HG03469 (cell line): ENCODE data around the gene CDH5.
"Not testable (repeated sequence)": the region's sequence is repeated elsewhere in the genome, so short reads cannot be mapped to it uniquely, and the experiment has no call there.

ENCODE experiments used
- ATAC-seq: cut with Tn5 transposase; IDR thresholded peaks from one replicate; pipeline ENCODE4 v1.9.1; 2021; ENCODE audit warnings: mild to moderate bottlenecking, moderate library complexity, moderate number of reproducible peaks; ENCODE audit not compliant: unreplicated experiment

The CDH5 gene

DNA sequence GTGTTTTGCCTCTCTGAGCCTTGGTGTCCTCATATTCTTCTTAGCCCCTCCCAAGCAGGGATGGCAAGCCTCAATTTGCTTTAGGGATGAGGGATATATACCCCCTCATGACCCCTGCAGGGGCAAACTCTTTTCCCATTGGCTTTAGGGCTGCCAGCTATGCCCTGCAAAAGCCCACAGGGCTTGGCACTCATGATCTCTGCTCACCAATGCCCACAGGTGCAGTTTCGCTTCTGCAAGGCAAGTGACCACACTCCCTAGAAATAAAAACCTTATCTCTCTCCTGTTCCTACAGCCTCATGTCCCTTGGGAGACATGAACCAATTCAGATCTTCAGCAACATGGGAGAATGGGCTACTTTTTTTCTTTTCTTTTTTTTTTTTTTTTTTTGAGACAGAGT lies 69.4 kb downstream of the CDH5 start:
- no peak for ATAC-seq

DNA sequence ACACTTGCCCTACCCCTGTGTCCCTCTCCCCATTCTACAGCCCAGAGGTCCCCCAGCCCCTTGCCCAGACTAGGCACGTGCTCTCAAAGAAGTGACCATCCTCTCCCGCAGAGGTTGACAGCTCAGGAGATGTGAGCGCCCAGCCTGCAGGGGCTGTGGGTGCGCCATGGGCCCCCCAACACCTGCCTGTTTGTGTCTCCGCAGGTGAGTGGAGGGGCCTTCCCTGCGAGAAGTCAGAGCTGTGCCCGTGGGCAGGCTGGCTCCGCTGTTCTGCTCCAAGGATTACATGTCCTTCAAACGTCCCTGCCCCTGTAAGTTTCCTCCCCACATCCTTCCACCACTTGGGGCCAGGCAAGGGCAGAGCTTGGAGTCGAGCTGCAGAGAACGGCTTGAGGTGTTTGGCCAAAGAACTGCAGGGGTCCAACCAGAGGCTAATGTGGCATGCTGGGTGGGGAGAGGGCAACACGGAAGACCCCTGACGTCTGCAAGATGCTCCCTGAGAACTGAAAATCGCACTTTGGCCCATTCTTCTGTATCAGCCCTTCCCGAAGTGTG lies 71.0 kb downstream of the CDH5 start:
- no peak for ATAC-seq

DNA sequence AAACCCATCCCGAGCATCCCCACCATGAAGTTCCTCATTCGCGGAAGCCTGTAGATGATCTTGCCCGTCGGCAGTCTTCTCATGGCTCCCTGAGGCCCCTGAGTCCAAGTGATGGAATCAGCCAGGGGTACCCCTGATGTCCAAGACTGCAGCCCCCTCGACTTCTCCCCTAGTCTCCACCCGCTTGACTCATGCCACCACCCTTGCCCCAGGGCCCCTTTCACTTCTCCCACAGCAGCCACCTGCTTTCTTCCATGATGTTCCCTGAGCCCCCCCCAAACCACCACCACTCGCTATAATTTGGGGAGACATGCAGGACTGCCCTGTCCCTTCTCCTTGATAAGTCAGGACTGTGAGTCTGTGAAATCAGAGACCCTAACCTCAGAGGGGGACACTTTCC lies 72.0 kb downstream of the CDH5 start:
- ATAC-seq: no peak

DNA sequence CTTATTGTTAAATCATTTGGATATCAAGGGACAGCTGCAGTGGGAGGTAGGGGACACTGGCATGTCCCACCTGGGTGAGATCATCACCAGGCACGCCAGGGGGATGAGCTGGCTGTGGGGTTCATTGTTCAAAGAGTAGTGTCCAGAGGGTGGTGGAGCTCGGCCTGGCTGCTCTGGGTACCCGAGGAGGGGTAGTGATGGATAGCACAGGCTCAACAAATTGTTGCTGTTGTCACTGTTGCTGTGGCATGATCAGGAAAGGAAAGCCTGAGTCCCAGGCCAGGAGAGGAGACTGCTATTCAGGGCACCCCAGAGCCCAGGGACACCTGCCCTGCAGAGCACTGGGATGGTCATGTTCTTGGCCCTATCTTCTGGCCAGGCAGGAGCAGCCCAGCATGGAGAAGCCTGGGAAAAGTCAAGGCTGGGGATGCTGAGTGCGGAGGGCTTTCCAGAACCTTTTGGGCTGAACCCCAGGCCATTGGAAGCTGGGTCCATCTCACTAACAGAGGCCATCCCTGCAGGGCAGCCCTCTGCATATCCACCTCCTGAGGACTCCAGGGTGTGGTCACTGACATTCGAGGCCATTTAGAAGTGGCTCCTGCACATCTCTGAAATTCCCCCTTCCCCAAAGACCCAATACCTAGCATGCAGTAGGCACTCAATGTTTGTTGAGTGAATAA lies 72.7 kb downstream of the CDH5 start:
- ATAC-seq: no peak

DNA sequence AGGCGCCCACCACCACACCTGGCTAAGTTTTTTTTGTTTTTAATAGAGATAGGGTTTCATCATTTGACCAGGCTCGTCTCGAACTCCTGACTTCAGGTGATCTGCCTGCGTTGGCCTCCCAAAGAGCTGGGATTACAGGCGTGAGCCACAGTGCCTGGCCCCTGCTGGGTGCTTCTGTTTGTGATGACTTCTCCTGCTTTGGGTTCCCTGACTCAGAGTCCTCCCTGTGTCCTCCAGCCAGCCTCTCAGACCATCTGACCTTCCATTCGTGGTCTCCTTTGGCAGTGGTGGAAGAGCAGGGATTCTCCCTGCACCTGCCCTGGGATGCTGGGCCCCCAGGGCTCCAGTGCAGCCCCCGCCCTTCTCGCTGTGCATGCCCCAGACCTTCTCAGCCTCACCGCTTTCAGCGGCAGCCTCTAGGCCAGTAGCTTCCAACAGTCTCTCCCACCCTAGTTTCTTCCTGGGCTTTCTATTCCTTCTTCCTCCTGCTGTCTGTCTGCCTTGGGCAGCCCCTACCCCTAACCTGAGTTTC lies 73.8 kb downstream of the CDH5 start:
- no peak for ATAC-seq

DNA sequence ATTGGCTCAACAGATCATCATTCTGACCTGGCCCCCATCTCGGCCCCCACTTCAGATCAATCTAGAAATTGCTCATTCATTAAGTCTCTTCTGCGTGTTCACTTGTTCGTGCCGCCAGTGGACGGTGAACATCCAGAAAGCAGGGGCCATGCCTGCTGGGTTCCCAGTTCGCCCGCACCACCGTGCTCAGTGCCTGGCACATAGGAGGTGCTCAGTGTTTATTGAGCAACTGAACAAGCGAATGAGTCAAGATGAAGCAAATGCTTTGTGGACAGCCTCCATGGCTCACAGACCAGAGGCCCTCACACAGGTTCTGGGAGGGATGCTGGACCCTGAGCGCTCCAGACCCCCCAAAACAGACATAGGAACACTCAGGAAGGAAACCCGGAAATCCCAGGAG lies 74.5 kb downstream of the CDH5 start:
- no peak for ATAC-seq

DNA sequence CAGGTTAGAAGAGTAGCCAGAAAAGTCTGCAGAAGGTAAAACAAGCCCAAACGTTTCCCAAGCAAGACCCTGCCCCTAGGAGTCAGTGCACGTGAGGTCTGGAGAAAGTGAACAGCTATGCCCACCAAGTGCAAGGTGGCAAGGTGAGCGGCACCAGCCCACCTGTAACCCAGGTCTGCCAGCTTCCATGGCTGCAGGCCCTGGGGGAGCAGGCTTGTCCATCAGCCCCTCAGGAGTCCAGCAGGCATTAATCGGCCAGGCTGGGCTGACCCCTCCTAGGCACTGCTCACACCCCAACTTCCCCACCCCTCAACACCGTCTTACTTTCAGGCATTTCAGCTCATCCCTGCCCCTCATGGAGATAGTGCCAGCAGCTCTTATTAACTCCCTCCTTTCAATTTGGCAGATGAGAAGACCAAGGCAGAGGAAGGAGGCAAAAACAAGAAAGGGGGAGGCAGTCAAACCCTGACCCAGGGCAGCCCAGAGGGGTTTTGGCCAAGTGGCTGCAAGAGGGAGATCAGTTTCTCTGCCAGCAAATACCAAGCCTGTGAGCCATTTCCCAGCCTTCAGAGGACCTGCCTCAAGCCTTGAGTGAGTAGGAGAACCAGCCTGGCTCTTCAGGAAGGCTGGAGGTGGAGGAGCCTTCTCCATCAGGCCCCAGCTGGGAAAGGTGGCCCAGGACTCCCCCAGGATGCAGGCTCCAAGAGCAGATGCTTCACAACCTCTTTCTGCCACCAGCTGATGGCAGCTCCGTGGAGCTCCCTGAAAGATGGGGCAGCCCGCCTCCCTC lies 75.3 kb downstream of the CDH5 start:
- no peak for ATAC-seq

DNA sequence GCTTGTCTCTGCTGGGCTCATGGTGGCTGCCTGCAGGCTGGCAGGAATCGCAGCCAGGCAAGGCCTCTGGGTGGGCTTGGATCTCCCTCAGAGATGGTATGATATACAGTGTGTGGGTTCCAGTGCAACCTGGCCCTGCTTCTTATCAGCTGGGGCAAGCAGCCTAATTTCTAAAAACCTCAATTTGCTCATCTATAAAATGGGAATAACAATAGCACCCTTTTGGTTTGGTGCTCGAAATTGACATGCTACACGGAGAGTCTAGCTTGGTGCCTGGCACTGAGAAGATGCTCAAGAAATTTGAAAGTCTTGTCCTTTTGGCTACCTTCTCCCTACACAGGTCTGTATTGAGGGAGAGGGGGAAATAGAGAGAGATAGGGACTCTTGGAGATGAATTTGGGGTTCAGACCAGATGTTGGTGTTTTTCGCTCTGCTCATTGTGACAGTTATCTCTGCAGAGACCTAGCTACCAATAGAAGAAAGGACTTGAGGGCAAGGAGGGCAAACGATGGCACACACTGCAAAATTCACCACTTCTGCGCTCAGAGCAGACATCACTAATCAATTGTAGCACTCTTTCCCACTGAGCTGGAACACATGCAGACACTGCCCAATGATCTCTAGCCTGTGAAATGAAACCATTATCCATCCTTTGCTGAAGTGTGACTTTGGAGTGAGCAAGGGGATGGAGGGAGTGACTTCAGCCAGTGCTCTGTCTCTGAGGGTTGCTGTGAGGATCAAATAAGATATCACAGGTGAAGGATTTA lies 76.2 kb downstream of the CDH5 start:
- ATAC-seq: no peak

DNA sequence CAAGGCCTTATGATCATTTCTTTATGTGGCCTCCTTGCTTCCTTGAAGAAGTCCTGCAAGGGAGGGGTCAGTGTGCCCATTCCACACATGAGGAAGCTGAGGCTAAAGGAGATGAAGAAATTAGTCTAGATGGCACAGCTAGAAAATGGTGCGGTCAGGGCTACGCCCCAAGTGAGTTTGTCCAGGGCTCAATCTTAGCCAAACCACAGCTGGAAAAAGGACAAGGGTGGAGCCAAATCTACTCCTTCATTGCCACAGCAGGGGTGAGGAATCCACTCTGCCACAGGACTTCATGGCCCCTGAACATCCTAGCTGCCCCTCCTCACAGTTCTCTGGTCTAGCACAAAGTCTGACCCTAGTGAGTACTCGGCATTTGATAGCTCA lies 76.8 kb downstream of the CDH5 start:
- ATAC-seq: no peak

DNA sequence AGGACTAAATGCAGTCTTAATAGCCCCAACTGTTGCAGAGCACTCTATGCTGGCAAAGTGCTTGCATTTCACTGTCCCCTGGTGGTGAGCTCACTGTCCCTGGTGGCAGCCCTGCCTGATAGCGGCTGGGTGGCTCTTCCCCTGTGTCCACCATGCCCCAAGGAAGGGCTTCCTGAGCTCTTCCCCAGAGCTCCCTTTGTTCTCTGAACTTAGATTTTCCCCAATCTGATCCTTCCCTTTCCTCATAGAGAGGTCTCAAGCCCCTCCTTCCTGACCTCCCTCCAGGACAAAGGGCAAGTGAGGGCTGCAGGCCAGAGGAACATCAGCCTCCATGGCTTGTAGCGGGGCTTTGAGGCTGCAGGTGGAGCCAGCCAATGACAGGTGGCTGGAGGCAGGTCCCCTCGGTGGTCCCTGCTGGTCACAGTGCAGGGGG lies 77.6 kb downstream of the CDH5 start:
- ATAC-seq: no peak

DNA sequence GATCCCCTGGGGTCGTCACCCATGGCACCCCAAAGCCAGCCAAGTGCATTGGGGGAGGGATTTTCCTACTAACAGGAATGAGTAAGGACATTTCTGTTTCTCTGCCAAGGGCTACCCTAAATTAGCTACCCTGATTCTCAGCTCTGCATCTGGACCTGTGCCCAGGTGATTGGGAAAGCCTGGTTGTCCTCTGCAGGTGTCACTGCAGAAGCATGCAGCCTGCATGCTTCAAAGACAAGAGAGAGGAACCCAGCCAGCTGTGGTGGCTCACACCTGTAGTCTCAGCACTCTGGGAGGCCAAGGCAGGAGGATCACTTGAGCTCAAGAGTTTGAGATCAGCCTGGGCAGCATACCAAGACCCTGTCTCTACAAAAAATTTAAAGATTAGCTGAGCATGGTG lies 80.2 kb downstream of the CDH5 start:
- ATAC-seq: no peak

DNA sequence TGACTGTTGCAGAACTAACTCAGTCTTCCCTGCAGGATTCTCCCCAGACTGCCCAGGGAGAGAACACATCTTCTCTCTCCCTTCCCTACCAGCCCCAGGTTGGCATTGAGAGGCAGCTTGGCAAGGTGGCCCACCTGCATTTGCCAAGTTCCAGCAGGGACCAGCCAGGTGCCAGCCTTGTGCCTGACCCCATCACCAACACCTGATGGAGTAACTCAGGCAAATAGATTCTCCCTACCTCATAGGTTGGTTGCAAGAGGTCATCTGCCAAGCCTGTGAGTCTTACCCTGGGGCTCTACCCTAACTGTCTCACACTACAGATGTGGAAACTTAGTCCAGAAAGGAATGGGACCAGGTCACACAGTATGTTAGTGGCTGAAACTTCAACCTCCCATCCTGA lies 81.0 kb downstream of the CDH5 start:
- ATAC-seq: no peak

DNA sequence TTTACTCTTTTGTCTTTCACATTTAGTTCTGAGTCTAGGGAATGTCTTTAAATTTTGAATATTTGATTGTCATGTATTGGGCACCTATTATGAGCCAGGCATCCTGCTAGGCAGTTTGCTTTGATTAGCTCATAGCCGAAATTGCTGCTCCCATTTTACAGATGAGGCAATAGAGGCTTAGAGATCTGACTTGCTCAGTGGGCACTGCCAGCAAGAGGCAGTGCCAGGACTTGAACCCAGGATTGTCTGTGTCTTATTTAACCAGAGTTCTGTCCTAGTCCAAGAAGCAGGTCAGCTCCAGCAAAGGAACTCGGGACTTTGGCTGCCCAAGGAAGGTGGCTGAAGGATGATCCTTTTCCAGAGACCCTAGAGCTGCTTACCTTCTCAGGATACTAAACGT lies 85.1 kb downstream of the CDH5 start:
- no peak for ATAC-seq

DNA sequence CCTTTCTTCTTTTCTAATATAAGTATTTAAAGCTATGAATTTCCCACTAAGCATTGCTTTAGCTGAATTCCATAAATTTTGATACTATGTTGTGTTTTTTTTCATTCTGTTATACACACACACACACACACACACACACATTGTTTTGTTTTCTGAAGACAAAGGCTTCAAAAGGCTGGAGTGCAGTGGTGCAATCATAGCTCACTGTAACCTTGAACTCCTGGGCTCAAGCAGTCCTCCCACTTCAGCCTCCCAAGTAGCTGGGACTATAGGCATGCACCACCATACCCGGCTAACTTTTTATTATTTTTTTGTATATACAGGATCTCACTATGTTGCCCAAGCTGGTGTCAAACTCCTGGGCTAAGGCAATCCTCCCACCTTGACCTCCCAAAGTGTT lies 86.7 kb downstream of the CDH5 start:
- ATAC-seq: not testable (repeated sequence)
